CD14-positive monocyte (primary cell): ENCODE measurements around the gene NOP53. TPM values are rescaled to one million over a fixed set of nuclear protein-coding genes. Genes with fewer than 3 reads are reported as not detected.

Experiments
- DNase-seq, 3 donors: peaks; one replicate each; pipeline ENCODE4 v3.0.0-alpha.2; 2011 to 2022
- H2AFZ ChIP-seq: 2 replicates; pipeline ENCODE4 v1.6.0; 2012; ENCODE audit warnings: mild to moderate bottlenecking, low read depth, low read length, inconsistent platforms; ENCODE audit not compliant: insufficient read depth, poor library complexity, severe bottlenecking
- H3K27ac ChIP-seq, 2 donors: 1 replicate in 1 of 2; 2 replicates in 1 of 2; pipeline ENCODE4 v1.5.1; 2012 to 2013; ENCODE audit warnings: low read length in 2 of 2, control low read depth in 1 of 2, inconsistent platforms in 1 of 2, low read depth in 1 of 2, mild to moderate bottlenecking in 1 of 2
- H3K27me3 ChIP-seq, 2 donors: one replicate each; pipeline versions ENCODE4 v1.6.0 to v1.6.1; 2011 to 2013; ENCODE audit warnings: low read length in 2 of 2; ENCODE audit not compliant: control insufficient read depth in 2 of 2, insufficient read depth in 2 of 2
- H3K36me3 ChIP-seq, 2 donors: replicated peaks in 1 of 2; 1 replicate in 1 of 2; 2 replicates in 1 of 2; pipeline versions ENCODE4 v1.5.1 to v1.6.1; 2012 to 2013; ENCODE audit warnings: low read length in 2 of 2, control low read depth in 1 of 2, inconsistent platforms in 1 of 2, mild to moderate bottlenecking in 1 of 2; ENCODE audit not compliant: insufficient read depth in 2 of 2, control insufficient read depth in 1 of 2
- H3K4me1 ChIP-seq, 2 donors: 1 replicate in 1 of 2; 2 replicates in 1 of 2; pipeline versions ENCODE4 v1.5.1 to v1.6.1; 2012 to 2013; ENCODE audit warnings: low read length in 2 of 2, control low read depth in 1 of 2, inconsistent platforms in 1 of 2, mild to moderate bottlenecking in 1 of 2, moderate library complexity in 1 of 2; ENCODE audit not compliant: insufficient read depth in 2 of 2, control insufficient read depth in 1 of 2
- H3K4me2 ChIP-seq: replicated peaks from 2 replicates; pipeline ENCODE3; 2012; ENCODE audit warnings: low read length, moderate library complexity, mild to moderate bottlenecking; ENCODE audit not compliant: poor library complexity, severe bottlenecking; ENCODE audit errors: extremely low read depth
- H3K4me3 ChIP-seq, 3 experiments: fragments of 200-600 bp in 1 of 3; sonication (generic) in 1 of 3; replicated peaks in 1 of 3; 1 replicate in 2 of 3; 2 replicates in 1 of 3; pipeline ENCODE4 v1.5.1; 2011 to 2013; ENCODE audit warnings: low read length in 3 of 3, mild to moderate bottlenecking in 3 of 3, control low read depth in 2 of 3, low read depth in 2 of 3, inconsistent platforms in 1 of 3, moderate library complexity in 1 of 3
- H3K79me2 ChIP-seq: 2 replicates; pipeline ENCODE4 v1.6.0; 2012; ENCODE audit warnings: mild to moderate bottlenecking, control low read depth, inconsistent platforms, low read length, moderate library complexity; ENCODE audit not compliant: insufficient read depth
- H3K9ac ChIP-seq: 2 replicates; pipeline ENCODE4 v1.6.0; 2017; ENCODE audit warnings: low read length, mild to moderate bottlenecking; ENCODE audit not compliant: insufficient read depth, poor library complexity, severe bottlenecking
- H3K9me3 ChIP-seq, 2 donors: replicated peaks in 1 of 2; 1 replicate in 1 of 2; 2 replicates in 1 of 2; pipeline versions ENCODE4 v1.5.1 to v1.6.1; 2012 to 2013; ENCODE audit warnings: low read length in 2 of 2, control low read depth in 1 of 2; ENCODE audit not compliant: control insufficient read depth in 1 of 2, insufficient read depth in 1 of 2
- H4K20me1 ChIP-seq: 2 replicates; pipeline ENCODE4 v1.6.0; 2012; ENCODE audit warnings: mild to moderate bottlenecking, low read length, control low read depth, moderate library complexity; ENCODE audit not compliant: insufficient read depth
- H3K27ac Mint-ChIP-seq, 7 donors: one replicate each; pipeline ENCODE4 v1.8.0; 2020; ENCODE audit warnings: mild to moderate bottlenecking in 7 of 7, mixed read lengths in 7 of 7, moderate library complexity in 6 of 7, inconsistent platforms in 2 of 7
- H3K27me3 Mint-ChIP-seq, 3 donors: one replicate each; pipeline ENCODE4 v1.8.0; 2021 to 2022; ENCODE audit warnings: low read depth in 3 of 3, mild to moderate bottlenecking in 3 of 3, mixed read lengths in 3 of 3, moderate library complexity in 3 of 3, inconsistent platforms in 1 of 3
- H3K36me3 Mint-ChIP-seq, 2 donors: one replicate each; pipeline ENCODE4 v1.8.0; 2020; ENCODE audit warnings: mixed read lengths in 2 of 2, inconsistent platforms in 1 of 2, mild to moderate bottlenecking in 1 of 2
- H3K4me1 Mint-ChIP-seq: one replicate; pipeline ENCODE4 v1.8.0; 2020; ENCODE audit warnings: mild to moderate bottlenecking, mixed read lengths
- H3K4me3 Mint-ChIP-seq, 2 donors: one replicate each; pipeline ENCODE4 v1.8.0; 2020; ENCODE audit warnings: mild to moderate bottlenecking in 2 of 2, mixed read lengths in 2 of 2, moderate library complexity in 1 of 2
- H3K9me3 Mint-ChIP-seq, 7 donors: one replicate each; pipeline ENCODE4 v1.8.0; 2020 to 2022; ENCODE audit warnings: mixed read lengths in 7 of 7, mild to moderate bottlenecking in 6 of 7, moderate library complexity in 6 of 7, inconsistent platforms in 2 of 7
- CTCF ChIP-seq: fragments of 200-600 bp; IDR thresholded peaks from one replicate; pipeline ENCODE4 v1.8.0; 2022; ENCODE audit warnings: antibody characterized with exemption, mild to moderate bottlenecking
- WGBS: methylation state at CpG from one replicate; pipeline ENCODE4 v1.1.5; 2013; ENCODE audit warnings: missing lambda C conversion rate; ENCODE audit not compliant: insufficient coverage; 5-methylcytosine and 5-hydroxymethylcytosine counted together
- intact Hi-C, 2 donors: fragments of 100-400 bp; cut with micrococcal nuclease; formaldehyde crosslinking; loops; one replicate each; pipeline versions ENCODE4 v1.15.0 to v1.15.1; 2023
- polyA plus RNA-seq, 3 donors: library from polyadenylated mRNA; depleted of rRNA in 1 of 3; unstranded in 2 of 3; stranded (reverse) in 1 of 3; fragments of 300-500 nt in 2 of 3; fragments of >200 nt in 1 of 3; fragmentation: Illumina TruSeq in 2 of 3; gene quantifications; 1 replicate in 2 of 3; 2 replicates in 1 of 3; pipeline ENCODE4 v1.2.3, GENCODE V29; 2012 to 2021
- small RNA-seq: library from RNA; depleted of rRNA; stranded (forward); fragments of <200 nt; gene quantifications from one replicate; pipeline ENCODE3, GENCODE V24; 2012; ENCODE audit warnings: low read depth; ENCODE audit not compliant: insufficient read length

The NOP53 gene
- polyA plus RNA-seq, 3 donors = 47.5 to 193 (median 70.4) TPM

- Histone ChIP-seq H3K27ac (no peak overlapping the region), H3K4me3 (no peak overlapping the region), H2AFZ (no peak overlapping the region), H3K79me2 (no peaks in the 10 kb centered on the region), H3K4me1 (no peaks in the 10 kb centered on the region), H3K4me2 (no peak overlapping the region), H4K20me1 (no peaks in the 10 kb centered on the region), H3K27me3 (no peaks in the 10 kb centered on the region), H3K36me3 (no peaks in the 10 kb centered on the region), H3K9ac (no peak overlapping the region), H3K9me3 (peaks cover 0 to 15% of the 10 kb centered on the region in 2 donors)
- H3K4me1 Mint-ChIP-seq = no peaks in the 10 kb centered on the region
- no peaks in the 10 kb centered on the region for H3K36me3 Mint-ChIP-seq
- peaks cover 0 to 5% (median 5%) of the 10 kb centered on the region in 3 donors for H3K27me3 Mint-ChIP-seq
- TF ChIP-seq CTCF = no peak
- DNase-seq = no peak
- intact Hi-C loops = no loop called here
- H3K4me3 Mint-ChIP-seq = no peak overlapping the region
- peaks cover 3 to 16% (median 9%) of the 10 kb centered on the region in 7 donors for H3K9me3 Mint-ChIP-seq
- 94% methylated on average over 10 of the region's 10 CpGs for WGBS
- peak overlapping the region in 1 of 7 donors; percentile 62 for H3K27ac Mint-ChIP-seq
These were observed 60.0 kb downstream of the NOP53 start for GRCh38 chr19:47805313-47805712.

GRCh38 chr19:47806435-47806834 lies 61.1 kb downstream of the NOP53 start:
- intact Hi-C loops = no loop called here
- Histone ChIP-seq H2AFZ (no peak overlapping the region), H3K4me2 (no peak overlapping the region), H3K4me1 (no peaks in the 10 kb centered on the region), H3K4me3 (no peak overlapping the region), H3K9ac (no peak overlapping the region), H3K27me3 (no peaks in the 10 kb centered on the region), H3K9me3 (peaks cover 0 to 9% of the 10 kb centered on the region in 2 donors), H3K36me3 (no peaks in the 10 kb centered on the region), H3K79me2 (no peaks in the 10 kb centered on the region), H3K27ac (no peak overlapping the region), H4K20me1 (no peaks in the 10 kb centered on the region)
- no peak for TF ChIP-seq CTCF
- Mint-ChIP-seq H3K27me3 (peaks cover 0 to 5% (median 5%) of the 10 kb centered on the region in 3 donors), H3K27ac (no peak overlapping the region), H3K9me3 (peaks cover 3 to 8% (median 4%) of the 10 kb centered on the region in 7 donors), H3K4me3 (no peak overlapping the region), H3K4me1 (no peaks in the 10 kb centered on the region), H3K36me3 (no peaks in the 10 kb centered on the region)
- DNase-seq = no peak
- WGBS = 89% methylated on average over 4 of the region's 6 CpGs

Small RNA genes within 50 kb of the gene (small RNA-seq; reads per million reads assigned to genes)
- gene AC008745.1 = not detected
- gene SNORD23 = not detected

Other genes with a start within 250 kb of the NOP53 start
- gene NAPA, start 230.5 kb upstream of the NOP53 start, polyA plus RNA-seq = 100 to 1,000 TPM in 2 of 3 donors, 10 to 100 TPM in 1; 77.5 to 135 (median 111) TPM
- gene ZNF541, start 172.4 kb upstream of the NOP53 start, polyA plus RNA-seq = not detected
- 1 to 10 TPM in 1 of 3 donors, under 1 TPM in 1, not detected in 1; 0.08 to 4.6 TPM for gene BICRA, start 136.4 kb upstream of the NOP53 start, polyA plus RNA-seq
- gene EHD2, start 32.1 kb upstream of the NOP53 start, polyA plus RNA-seq = not detected
- 100 to 1,000 TPM; 103 to 204 (median 171) TPM for gene SELENOW, start 33.2 kb downstream of the NOP53 start, polyA plus RNA-seq
- gene TPRX1, start 59.0 kb downstream of the NOP53 start, polyA plus RNA-seq = not detected
- not detected for gene CRX, start 76.4 kb downstream of the NOP53 start, polyA plus RNA-seq
- gene TPRX2, start 113.7 kb downstream of the NOP53 start, polyA plus RNA-seq = not detected
- gene SULT2A1, start 140.8 kb downstream of the NOP53 start, polyA plus RNA-seq = not detected
- gene BSPH1, start 246.6 kb downstream of the NOP53 start, polyA plus RNA-seq = not detected
- not detected for gene ELSPBP1, start 249.1 kb downstream of the NOP53 start, polyA plus RNA-seq